Immature natural killer cell (primary cell): ENCODE results near the gene NEUROG2. TPM values are rescaled to one million over a fixed set of nuclear protein-coding genes. Genes with fewer than 3 reads are reported as not detected.
A peak's percentile ranks its signal among the peaks of the same experiment; 100 is the strongest.

Experiments
- DNase-seq, 3 donors: peaks; one replicate each; pipeline ENCODE4 v3.0.0; 2022; ENCODE audit warnings: mixed read lengths in 1 of 3
- H3K27ac Mint-ChIP-seq, 6 donors: one replicate each; pipeline ENCODE4 v1.8.0; 2020; ENCODE audit warnings: mixed read lengths in 6 of 6, mild to moderate bottlenecking in 5 of 6, inconsistent platforms in 4 of 6, moderate library complexity in 3 of 6
- H3K27me3 Mint-ChIP-seq, 3 donors: one replicate each; pipeline ENCODE4 v1.8.0; 2020 to 2021; ENCODE audit warnings: low read depth in 3 of 3, mild to moderate bottlenecking in 3 of 3, mixed read lengths in 3 of 3, moderate library complexity in 3 of 3, inconsistent platforms in 1 of 3
- H3K36me3 Mint-ChIP-seq, 3 donors: one replicate each; pipeline ENCODE4 v1.8.0; 2020; ENCODE audit warnings: mixed read lengths in 3 of 3, inconsistent platforms in 2 of 3, mild to moderate bottlenecking in 2 of 3
- H3K4me1 Mint-ChIP-seq, 2 donors: one replicate each; pipeline ENCODE4 v1.8.0; 2020; ENCODE audit warnings: inconsistent platforms in 2 of 2, mild to moderate bottlenecking in 2 of 2, mixed read lengths in 2 of 2, moderate library complexity in 1 of 2
- H3K4me3 Mint-ChIP-seq, 5 donors: one replicate each; pipeline ENCODE4 v1.8.0; 2020; ENCODE audit warnings: mild to moderate bottlenecking in 5 of 5, mixed read lengths in 5 of 5, inconsistent platforms in 3 of 5, moderate library complexity in 3 of 5
- H3K9me3 Mint-ChIP-seq, 6 donors: one replicate each; pipeline ENCODE4 v1.8.0; 2020; ENCODE audit warnings: mild to moderate bottlenecking in 6 of 6, mixed read lengths in 6 of 6, inconsistent platforms in 4 of 6, moderate library complexity in 3 of 6
- polyA plus RNA-seq, 3 donors: library from polyadenylated mRNA; unstranded; fragments of 300-500 nt; fragmentation: Illumina TruSeq; gene quantifications; one replicate each; pipeline ENCODE4 v1.2.3, GENCODE V29; 2021

NEUROG2 gene
- polyA plus RNA-seq, 3 donors from 2014 or later = not detected

GRCh38 chr4:112517067-112517634 is 1.2 kb upstream of the NEUROG2 start:
- peaks cover 0 to 6% (median 2%) of the 10 kb centered on the region in 6 donors for H3K9me3 Mint-ChIP-seq
- H3K27me3 Mint-ChIP-seq = peaks cover 40 to 52% (median 50%) of the 10 kb centered on the region in 3 donors
- no peaks in the 10 kb centered on the region for H3K36me3 Mint-ChIP-seq
- no peak for DNase-seq
- H3K27ac Mint-ChIP-seq = no peak overlapping the region
- H3K4me1 Mint-ChIP-seq = peaks cover 32 to 62% of the 10 kb centered on the region in 2 donors
- H3K4me3 Mint-ChIP-seq = peak overlapping the region; percentile 49 to 68 (median 54)

GRCh38 chr4:112516471-112517066 is 589 bp upstream of the NEUROG2 start:
- H3K36me3 Mint-ChIP-seq = no peaks in the 10 kb centered on the region
- peaks cover 32 to 60% of the 10 kb centered on the region in 2 donors for H3K4me1 Mint-ChIP-seq
- H3K27me3 Mint-ChIP-seq = peaks cover 43 to 51% (median 45%) of the 10 kb centered on the region in 3 donors
- H3K27ac Mint-ChIP-seq = no peak overlapping the region
- H3K4me3 Mint-ChIP-seq = peak overlapping the region; percentile 54 to 84 (median 63)
- peaks cover 0 to 10% (median 2%) of the 10 kb centered on the region in 6 donors for H3K9me3 Mint-ChIP-seq
- DNase-seq = no peak

- DNase-seq = peak in 2 of 3 donors; percentile 6 to 9
- peak overlapping the region; percentile 77 to 88 (median 78) for H3K4me3 Mint-ChIP-seq
- H3K27me3 Mint-ChIP-seq = peaks cover 40 to 48% (median 46%) of the 10 kb centered on the region in 3 donors
- H3K36me3 Mint-ChIP-seq = no peaks in the 10 kb centered on the region
- peak overlapping the region in 1 of 6 donors; percentile 64 for H3K27ac Mint-ChIP-seq
- peaks cover 0 to 14% (median 2%) of the 10 kb centered on the region in 6 donors for H3K9me3 Mint-ChIP-seq
- peaks cover 34 to 58% of the 10 kb centered on the region in 2 donors for H3K4me1 Mint-ChIP-seq
Observed at GRCh38 chr4:112515198-112516065, 548 bp downstream of the NEUROG2 start.

- H3K4me1 Mint-ChIP-seq = peaks cover 38 to 63% of the 10 kb centered on the region in 2 donors
- H3K9me3 Mint-ChIP-seq = peaks cover 0 to 14% (median 1%) of the 10 kb centered on the region in 6 donors
- H3K4me3 Mint-ChIP-seq = peak overlapping the region; percentile 37 to 76 (median 48)
- peaks cover 38 to 45% (median 43%) of the 10 kb centered on the region in 3 donors for H3K27me3 Mint-ChIP-seq
- no peak for DNase-seq
- H3K27ac Mint-ChIP-seq = no peak overlapping the region
- no peaks in the 10 kb centered on the region for H3K36me3 Mint-ChIP-seq
Observed at GRCh38 chr4:112514647-112515197, 1.3 kb downstream of the NEUROG2 start.

GRCh38 chr4:112513971-112514646 is 1.9 kb downstream of the NEUROG2 start:
- Mint-ChIP-seq H3K4me1 (peaks cover 40 to 66% of the 10 kb centered on the region in 2 donors), H3K36me3 (no peaks in the 10 kb centered on the region), H3K27me3 (peaks cover 34 to 49% (median 42%) of the 10 kb centered on the region in 3 donors), H3K27ac (no peak overlapping the region), H3K9me3 (peaks cover 0 to 14% (median under 1%) of the 10 kb centered on the region in 6 donors), H3K4me3 (peak overlapping the region; percentile 37 to 76 (median 48))
- DNase-seq = no peak

- Mint-ChIP-seq H3K4me3 (no peak overlapping the region), H3K36me3 (no peaks in the 10 kb centered on the region), H3K27me3 (peaks cover 31 to 54% (median 35%) of the 10 kb centered on the region in 3 donors), H3K9me3 (peaks cover 0 to 12% (median 1%) of the 10 kb centered on the region in 6 donors), H3K27ac (no peak overlapping the region), H3K4me1 (peaks cover 28 to 56% of the 10 kb centered on the region in 2 donors)
- no peak for DNase-seq
Observed at GRCh38 chr4:112511803-112512118, 4.2 kb downstream of the NEUROG2 start.

- H3K36me3 Mint-ChIP-seq = no peaks in the 10 kb centered on the region
- peaks cover 25 to 51% of the 10 kb centered on the region in 2 donors for H3K4me1 Mint-ChIP-seq
- no peak overlapping the region for H3K27ac Mint-ChIP-seq
- peaks cover 32 to 58% (median 39%) of the 10 kb centered on the region in 3 donors for H3K27me3 Mint-ChIP-seq
- H3K9me3 Mint-ChIP-seq = peaks cover 0 to 12% (median 1%) of the 10 kb centered on the region in 6 donors
- peak overlapping the region in 4 of 5 donors; percentile 6 to 63 (median 35) for H3K4me3 Mint-ChIP-seq
- DNase-seq = no peak
Observed at GRCh38 chr4:112511093-112511802, 4.7 kb downstream of the NEUROG2 start.

GRCh38 chr4:112510291-112511092 is 5.5 kb downstream of the NEUROG2 start:
- H3K27ac Mint-ChIP-seq = no peak overlapping the region
- peaks cover 23 to 43% of the 10 kb centered on the region in 2 donors for H3K4me1 Mint-ChIP-seq
- peaks cover 30 to 65% (median 37%) of the 10 kb centered on the region in 3 donors for H3K27me3 Mint-ChIP-seq
- H3K9me3 Mint-ChIP-seq = peaks cover 0 to 12% (median 1%) of the 10 kb centered on the region in 6 donors
- H3K36me3 Mint-ChIP-seq = no peaks in the 10 kb centered on the region
- no peak for DNase-seq
- peak overlapping the region in 4 of 5 donors; percentile 23 to 57 (median 30) for H3K4me3 Mint-ChIP-seq

GRCh38 chr4:112509243-112510141 is 6.5 kb downstream of the NEUROG2 start:
- H3K36me3 Mint-ChIP-seq = no peaks in the 10 kb centered on the region
- no peak for DNase-seq
- H3K9me3 Mint-ChIP-seq = peaks cover 0 to 12% (median 1%) of the 10 kb centered on the region in 6 donors
- peak overlapping the region in 3 of 5 donors; percentile 21 to 53 (median 43) for H3K4me3 Mint-ChIP-seq
- H3K27me3 Mint-ChIP-seq = peaks cover 26 to 61% (median 34%) of the 10 kb centered on the region in 3 donors
- peaks cover 18 to 34% of the 10 kb centered on the region in 2 donors for H3K4me1 Mint-ChIP-seq
- no peak overlapping the region for H3K27ac Mint-ChIP-seq

- DNase-seq = no peak
- peaks cover 13 to 24% of the 10 kb centered on the region in 2 donors for H3K4me1 Mint-ChIP-seq
- peaks cover 0 to 12% (median under 1%) of the 10 kb centered on the region in 6 donors for H3K9me3 Mint-ChIP-seq
- no peaks in the 10 kb centered on the region for H3K36me3 Mint-ChIP-seq
- H3K27ac Mint-ChIP-seq = no peak overlapping the region
- H3K27me3 Mint-ChIP-seq = peaks cover 20 to 51% (median 37%) of the 10 kb centered on the region in 3 donors
- H3K4me3 Mint-ChIP-seq = no peak overlapping the region
Observed at GRCh38 chr4:112508356-112508755, 7.6 kb downstream of the NEUROG2 start.

- no peaks in the 10 kb centered on the region for H3K36me3 Mint-ChIP-seq
- H3K4me1 Mint-ChIP-seq = peaks cover 4 to 9% of the 10 kb centered on the region in 2 donors
- H3K4me3 Mint-ChIP-seq = no peak overlapping the region
- peaks cover 0 to 4% (median 1%) of the 10 kb centered on the region in 6 donors for H3K9me3 Mint-ChIP-seq
- H3K27me3 Mint-ChIP-seq = peaks cover 10 to 44% (median 22%) of the 10 kb centered on the region in 3 donors
- H3K27ac Mint-ChIP-seq = no peak overlapping the region
- no peak for DNase-seq
Observed at GRCh38 chr4:112504807-112505206, 11.2 kb downstream of the NEUROG2 start.
